Esophagus muscularis mucosa (tissue), 4 donors: ENCODE data around the gene P2RX5. TPM values are rescaled to one million over a fixed set of nuclear protein-coding genes. Genes with fewer than 3 reads are reported as not detected.
"Not testable (repeated sequence)": the region's sequence is repeated elsewhere in the genome, so short reads cannot be mapped to it uniquely, and the experiment has no call there.

Experiments used
- DNase-seq: peaks from one replicate; pipeline ENCODE4 v3.0.0-alpha.2; 2017; ENCODE audit errors: extremely low spot score
- H3K27ac ChIP-seq, 4 donors: fragments of 200-600 bp; sonication (generic); replicated peaks in 1 of 4; 1 replicate in 3 of 4; 2 replicates in 1 of 4; pipeline ENCODE4 v1.5.1; 2016 to 2019; ENCODE audit warnings: mild to moderate bottlenecking in 1 of 4
- H3K27me3 ChIP-seq, 4 donors: fragments of 200-600 bp; sonication (generic); one replicate each; pipeline versions ENCODE4 v1.5.1 to v1.6.0; 2016 to 2019
- H3K36me3 ChIP-seq, 4 donors: fragments of 200-600 bp; sonication (generic); one replicate each; pipeline ENCODE4 v1.5.1; 2016 to 2019
- H3K4me1 ChIP-seq, 4 donors: fragments of 200-600 bp; sonication (generic); one replicate each; pipeline ENCODE4 v1.5.1; 2016 to 2019
- H3K4me3 ChIP-seq, 4 donors: fragments of 200-600 bp; sonication (generic); 1 replicate in 2 of 4; 2 replicates in 2 of 4; pipeline ENCODE4 v1.5.1; 2016 to 2019; ENCODE audit warnings: mild to moderate bottlenecking in 4 of 4, moderate library complexity in 1 of 4
- H3K9me3 ChIP-seq, 4 donors: fragments of 200-600 bp; sonication (generic); 1 replicate in 3 of 4; 2 replicates in 1 of 4; pipeline ENCODE4 v1.5.1; 2016 to 2019
- CTCF ChIP-seq, 3 experiments: fragments of 200-600 bp in 2 of 3; fragments of 450-650 bp in 1 of 3; sonication (generic) in 2 of 3; IDR thresholded peaks; one replicate each; pipeline ENCODE4 v1.5.1; 2017 to 2019; ENCODE audit warnings: antibody characterized with exemption in 3 of 3, mild to moderate bottlenecking in 2 of 3, moderate library complexity in 1 of 3
- EP300 ChIP-seq: sonication (generic); formaldehyde crosslinking; IDR thresholded peaks from one replicate; pipeline ENCODE4 v1.6.1; 2017; ENCODE audit warnings: antibody characterized with exemption
- POLR2A ChIP-seq: fragments of 450-650 bp; IDR thresholded peaks from one replicate; pipeline ENCODE4 v1.6.1; 2017; ENCODE audit warnings: antibody characterized with exemption, moderate library complexity, mild to moderate bottlenecking, low read depth
- POLR2AphosphoS5 ChIP-seq, 2 donors: sonication (generic); formaldehyde crosslinking; IDR thresholded peaks; one replicate each; pipeline ENCODE4 v1.6.1; 2017; ENCODE audit warnings: antibody characterized with exemption in 2 of 2
- WGBS: methylation state at CpG from one replicate; pipeline ENCODE4 v1.1.5; 2018; 5-methylcytosine and 5-hydroxymethylcytosine counted together
- intact Hi-C: fragments of 100-400 bp; cut with DNase I; formaldehyde crosslinking; loops from one replicate; pipeline ENCODE4 v1.15.1; 2023
- total RNA-seq, 4 donors: library from RNA; depleted of rRNA; stranded (reverse); fragments of >200 nt; gene quantifications; one replicate each; pipeline versions ENCODE4 v1.1.0 to v1.2.1, GENCODE V29; 2016

The P2RX5 gene
- total RNA-seq, 4 donors from 2014 or later: 0.19 to 1.5 (median 1.0) TPM

GRCh38 chr17:3718201-3718600 lies 22.2 kb upstream of the P2RX5 start:
- H3K36me3 ChIP-seq: peaks cover 31 to 83% (median 62%) of the 10 kb centered on the region in 4 donors

GRCh38 chr17:3715296-3715695 lies 19.3 kb upstream of the P2RX5 start:
- Histone ChIP-seq H3K9me3 (no peaks in the 10 kb centered on the region), H3K27me3 (no peaks in the 10 kb centered on the region), H3K36me3 (peaks cover 35 to 88% (median 71%) of the 10 kb centered on the region in 4 donors), H3K27ac (no peak overlapping the region), H3K4me1 (peaks cover 7 to 16% (median 13%) of the 10 kb centered on the region in 4 donors), H3K4me3 (no peak overlapping the region)
- TF ChIP-seq EP300: no peak
- TF ChIP-seq POLR2AphosphoS5 (IDR thresholded peaks at IDR 0.05): no peak
- TF ChIP-seq POLR2A: no peak
- no peak for TF ChIP-seq CTCF (IDR thresholded peaks at IDR 0.05)
- DNase-seq: no peak
- intact Hi-C loops: no loop called here
- whole genome bisulfite sequencing: 90% methylated on average over 8 of the region's 8 CpGs

More at GRCh38 chr17:3718201-3718600, 22.2 kb upstream of the P2RX5 start:
- peaks cover 23 to 43% (median 40%) of the 10 kb centered on the region in 4 donors for H3K4me1 ChIP-seq
- no peak overlapping the region for H3K27ac ChIP-seq
- H3K27me3 ChIP-seq: no peaks in the 10 kb centered on the region
- no peak for DNase-seq
- H3K4me3 ChIP-seq: no peak overlapping the region
- 78% methylated on average over 4 of the region's 4 CpGs for WGBS
- intact Hi-C loops: no loop called here
- H3K9me3 ChIP-seq: no peaks in the 10 kb centered on the region
- TF ChIP-seq EP300 (no peak), POLR2A (no peak), CTCF (IDR thresholded peaks at IDR 0.05) (no peak), POLR2AphosphoS5 (IDR thresholded peaks at IDR 0.05) (no peak)

- Histone ChIP-seq H3K27ac (no peak overlapping the region), H3K27me3 (no peaks in the 10 kb centered on the region), H3K9me3 (no peaks in the 10 kb centered on the region), H3K4me1 (peaks cover 0 to 8% (median 0%) of the 10 kb centered on the region in 4 donors), H3K36me3 (peaks cover 35 to 66% (median 57%) of the 10 kb centered on the region in 4 donors), H3K4me3 (no peak overlapping the region)
- intact Hi-C loops: no loop called here
- no peak for TF ChIP-seq EP300
- TF ChIP-seq POLR2A: no peak
- TF ChIP-seq POLR2AphosphoS5 (IDR thresholded peaks at IDR 0.05): no peak
- no peak for TF ChIP-seq CTCF (IDR thresholded peaks at IDR 0.05)
- WGBS: 70% methylated on average over 12 of the region's 13 CpGs
- DNase-seq: no peak
Measured at GRCh38 chr17:3712811-3713463, 17.0 kb upstream of the P2RX5 start.

GRCh38 chr17:3710951-3711383 lies 15.0 kb upstream of the P2RX5 start:
- H3K4me1 ChIP-seq: peaks cover 0 to 10% (median 0%) of the 10 kb centered on the region in 4 donors
- H3K27ac ChIP-seq: no peak overlapping the region
- WGBS: 61% methylated on average over 5 of the region's 5 CpGs
- no peak for DNase-seq
- H3K9me3 ChIP-seq: no peaks in the 10 kb centered on the region
- H3K4me3 ChIP-seq: no peak overlapping the region
- intact Hi-C loops: no loop called here
- TF ChIP-seq POLR2AphosphoS5 (IDR thresholded peaks at IDR 0.05) (peak in 1 of 2 donors; percentile 21), POLR2A (no peak)
- peaks cover 18 to 46% (median 37%) of the 10 kb centered on the region in 4 donors for H3K36me3 ChIP-seq
- H3K27me3 ChIP-seq: no peaks in the 10 kb centered on the region

GRCh38 chr17:3708366-3708765 lies 12.4 kb upstream of the P2RX5 start:
- no peak overlapping the region for H3K27ac ChIP-seq
- no peak overlapping the region for H3K4me3 ChIP-seq
- TF ChIP-seq POLR2AphosphoS5 (IDR thresholded peaks at IDR 0.05) (no peak), POLR2A (no peak), CTCF (IDR thresholded peaks at IDR 0.05) (no peak), EP300 (no peak)
- H3K4me1 ChIP-seq: peaks cover 0 to 10% (median 0%) of the 10 kb centered on the region in 4 donors
- H3K27me3 ChIP-seq: no peaks in the 10 kb centered on the region
- DNase-seq: no peak
- WGBS: 73% methylated on average over 3 of the region's 3 CpGs
- intact Hi-C loops: no loop called here
- H3K36me3 ChIP-seq: peaks cover 3 to 20% (median 15%) of the 10 kb centered on the region in 4 donors
- H3K9me3 ChIP-seq: no peaks in the 10 kb centered on the region

GRCh38 chr17:3705718-3705984 lies 9.7 kb upstream of the P2RX5 start:
- H3K27ac ChIP-seq, H3K4me3 ChIP-seq, H3K9me3 ChIP-seq, H3K4me1 ChIP-seq, H3K36me3 ChIP-seq, intact Hi-C loops, DNase-seq, H3K27me3 ChIP-seq: not testable (repeated sequence)
- 95% methylated on average over 1 of the region's 1 CpG for WGBS
